ENCODE results near the gene APOL1. TPM values are rescaled to one million over a fixed set of nuclear protein-coding genes. Genes with fewer than 3 reads are reported as not detected.
A peak's percentile ranks its signal among the peaks of the same experiment; 100 is the strongest.
"Not testable (repeated sequence)": the region's sequence is repeated elsewhere in the genome, so short reads cannot be mapped to it uniquely, and the experiment has no call there.

The APOL1 gene
- total RNA-seq, 1 donor = 10.3 TPM

GRCh38 chr22:36208914-36209313, 44.0 kb upstream of the APOL1 start:
- no peak for DNase-seq (ENCODE audit: low read depth)
- TF ChIP-seq, protein P1, sequence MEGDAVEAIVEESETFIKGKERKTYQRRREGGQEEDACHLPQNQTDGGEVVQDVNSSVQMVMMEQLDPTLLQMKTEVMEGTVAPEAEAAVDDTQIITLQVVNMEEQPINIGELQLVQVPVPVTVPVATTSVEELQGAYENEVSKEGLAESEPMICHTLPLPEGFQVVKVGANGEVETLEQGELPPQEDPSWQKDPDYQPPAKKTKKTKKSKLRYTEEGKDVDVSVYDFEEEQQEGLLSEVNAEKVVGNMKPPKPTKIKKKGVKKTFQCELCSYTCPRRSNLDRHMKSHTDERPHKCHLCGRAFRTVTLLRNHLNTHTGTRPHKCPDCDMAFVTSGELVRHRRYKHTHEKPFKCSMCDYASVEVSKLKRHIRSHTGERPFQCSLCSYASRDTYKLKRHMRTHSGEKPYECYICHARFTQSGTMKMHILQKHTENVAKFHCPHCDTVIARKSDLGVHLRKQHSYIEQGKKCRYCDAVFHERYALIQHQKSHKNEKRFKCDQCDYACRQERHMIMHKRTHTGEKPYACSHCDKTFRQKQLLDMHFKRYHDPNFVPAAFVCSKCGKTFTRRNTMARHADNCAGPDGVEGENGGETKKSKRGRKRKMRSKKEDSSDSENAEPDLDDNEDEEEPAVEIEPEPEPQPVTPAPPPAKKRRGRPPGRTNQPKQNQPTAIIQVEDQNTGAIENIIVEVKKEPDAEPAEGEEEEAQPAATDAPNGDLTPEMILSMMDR (IDR thresholded peaks at IDR 0.05; ENCODE audit: insufficient read depth, low read length) = no peak
- no peak overlapping the region for H3K4me3 ChIP-seq (ENCODE audit: low read depth, low read length)

- H3K4me3 ChIP-seq (ENCODE audit: low read depth, low read length); DNase-seq (ENCODE audit: low read depth): not testable (repeated sequence)
Observed at GRCh38 chr22:36209488-36209908, 43.4 kb upstream of the APOL1 start.

DNA sequence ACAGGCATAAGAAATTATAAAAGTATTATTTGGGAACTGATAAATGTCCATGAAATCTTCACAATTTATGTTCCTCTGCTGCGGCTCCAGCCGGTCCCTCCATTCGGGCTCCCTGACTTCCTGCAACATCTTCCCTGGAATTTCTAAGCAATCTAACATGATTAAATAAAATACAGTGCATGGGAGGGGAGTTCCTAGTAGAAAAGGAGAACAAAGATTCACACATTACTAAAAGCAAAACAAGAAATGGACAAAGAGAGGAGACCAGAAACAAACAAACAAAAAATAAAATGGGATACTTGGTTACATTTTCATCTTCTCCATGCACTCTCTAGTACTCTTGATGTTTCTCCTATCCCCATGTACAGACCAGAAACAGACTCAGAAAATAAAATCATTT, 42.7 kb upstream of the APOL1 start:
- TF ChIP-seq, protein P1 (IDR thresholded peaks at IDR 0.05; ENCODE audit: insufficient read depth, low read length) = no peak
- DNase-seq (ENCODE audit: low read depth) = no peak
- no peak overlapping the region for H3K4me3 ChIP-seq (ENCODE audit: low read depth, low read length)

GRCh38 chr22:36211237-36211861, 41.6 kb upstream of the APOL1 start:
- H3K4me3 ChIP-seq (ENCODE audit: low read depth, low read length) = no peak overlapping the region
- DNase-seq (ENCODE audit: low read depth) = peak; percentile 52
- TF ChIP-seq, protein P1 (IDR thresholded peaks at IDR 0.05; ENCODE audit: insufficient read depth, low read length) = no peak

- no peak for DNase-seq (ENCODE audit: low read depth)
- H3K4me3 ChIP-seq (ENCODE audit: low read depth, low read length) = no peak overlapping the region
- TF ChIP-seq, protein P1 (IDR thresholded peaks at IDR 0.05; ENCODE audit: insufficient read depth, low read length) = no peak
Observed at GRCh38 chr22:36212901-36213300, 40.0 kb upstream of the APOL1 start.

- DNase-seq (ENCODE audit: low read depth) = no peak
- TF ChIP-seq, protein P1 (IDR thresholded peaks at IDR 0.05; ENCODE audit: insufficient read depth, low read length) = no peak
- no peak overlapping the region for H3K4me3 ChIP-seq (ENCODE audit: low read depth, low read length)
Observed at GRCh38 chr22:36213586-36213985, 39.3 kb upstream of the APOL1 start.

GRCh38 chr22:36215981-36216380, 37.0 kb upstream of the APOL1 start:
- TF ChIP-seq, protein P1 (IDR thresholded peaks at IDR 0.05; ENCODE audit: insufficient read depth, low read length) = no peak
- H3K4me3 ChIP-seq (ENCODE audit: low read depth, low read length) = no peak overlapping the region
- no peak for DNase-seq (ENCODE audit: low read depth)
